Right renal pelvis (tissue), 4 donors: ENCODE data around the gene OOSP4B. TPM values are rescaled to one million over a fixed set of nuclear protein-coding genes. Genes with fewer than 3 reads are reported as not detected.
"Not testable (repeated sequence)": the region's sequence is repeated elsewhere in the genome, so short reads cannot be mapped to it uniquely, and the experiment has no call there.

Experiments used
- DNase-seq, 4 donors: peaks; one replicate each; pipeline ENCODE4 v3.0.0-alpha.2; 2013; ENCODE audit warnings: low read depth in 4 of 4, low spot score in 3 of 4, missing footprints in 1 of 4
- polyA plus RNA-seq, 4 donors: library from polyadenylated mRNA; unstranded; fragments of 120-200 nt; gene quantifications; one replicate each; pipeline ENCODE4 v1.2.1, GENCODE V29; 2013; ENCODE audit not compliant: insufficient read length in 4 of 4

The OOSP4B gene
- polyA plus RNA-seq, 4 donors = not detected

GRCh38 chr11:60059052-60059451 lies 42.1 kb downstream of the OOSP4B start:
- no peak for DNase-seq

- DNase-seq = no peak
These were observed 42.7 kb downstream of the OOSP4B start for GRCh38 chr11:60059521-60060240.

DNA sequence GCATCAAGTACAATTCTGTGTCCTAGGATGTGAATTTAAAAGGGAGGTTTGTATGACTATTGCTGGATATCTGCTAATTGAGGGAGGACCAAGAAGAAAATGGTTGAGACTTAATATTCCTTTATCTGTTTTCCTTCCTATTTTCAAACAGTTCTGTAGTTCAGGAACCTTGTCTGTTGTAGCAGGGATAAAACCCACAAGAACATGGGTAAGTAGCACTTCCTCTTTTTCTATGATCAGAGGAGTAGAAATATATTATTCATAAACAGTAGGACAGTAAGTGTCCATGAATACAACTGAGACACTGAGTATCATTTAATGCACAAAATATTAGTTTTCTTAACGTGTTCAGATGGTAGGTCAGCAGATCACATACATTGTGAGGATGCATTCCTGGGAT lies 47.1 kb downstream of the OOSP4B start:
- no peak for DNase-seq

DNA sequence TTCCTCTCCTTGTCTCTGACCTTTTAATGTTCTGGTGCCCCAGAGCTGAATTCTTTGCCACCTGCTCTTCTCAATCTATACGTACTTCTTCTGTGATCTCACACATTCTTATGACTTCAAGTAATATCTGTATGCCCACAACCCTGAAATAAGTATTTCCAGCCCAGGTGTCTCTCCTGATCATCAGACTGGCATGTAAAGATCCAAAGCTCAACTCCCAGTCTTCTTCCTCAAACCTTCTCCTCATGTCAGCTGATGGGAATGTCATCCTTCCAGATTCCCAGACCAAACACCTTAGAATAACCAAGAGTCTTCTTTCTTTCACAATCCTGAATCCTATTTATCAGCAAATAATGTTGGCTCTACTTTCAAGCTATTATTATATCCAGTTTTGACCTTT lies 48.8 kb downstream of the OOSP4B start:
- DNase-seq = no peak

GRCh38 chr11:60069450-60069849 lies 52.5 kb downstream of the OOSP4B start:
- no peak for DNase-seq

DNA sequence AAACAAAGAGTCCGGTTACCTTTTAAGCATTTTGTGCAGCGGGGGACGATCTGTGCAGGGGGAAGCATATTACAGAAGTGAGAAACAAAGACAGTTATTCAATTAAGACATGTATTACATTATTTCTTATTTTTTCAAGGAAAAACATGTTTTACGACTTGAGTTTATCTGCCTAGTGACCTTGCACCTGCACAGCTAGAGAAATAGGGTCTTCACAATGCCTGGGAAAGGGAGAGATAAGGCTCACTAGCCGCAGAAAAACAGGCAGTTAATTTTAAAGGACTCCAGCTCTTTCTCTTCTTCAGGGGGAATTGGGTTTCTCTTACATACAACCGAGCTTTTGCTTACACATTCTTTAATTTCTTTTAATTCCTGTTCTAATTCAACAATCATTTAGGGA lies 54.7 kb downstream of the OOSP4B start:
- DNase-seq = not testable (repeated sequence)

DNA sequence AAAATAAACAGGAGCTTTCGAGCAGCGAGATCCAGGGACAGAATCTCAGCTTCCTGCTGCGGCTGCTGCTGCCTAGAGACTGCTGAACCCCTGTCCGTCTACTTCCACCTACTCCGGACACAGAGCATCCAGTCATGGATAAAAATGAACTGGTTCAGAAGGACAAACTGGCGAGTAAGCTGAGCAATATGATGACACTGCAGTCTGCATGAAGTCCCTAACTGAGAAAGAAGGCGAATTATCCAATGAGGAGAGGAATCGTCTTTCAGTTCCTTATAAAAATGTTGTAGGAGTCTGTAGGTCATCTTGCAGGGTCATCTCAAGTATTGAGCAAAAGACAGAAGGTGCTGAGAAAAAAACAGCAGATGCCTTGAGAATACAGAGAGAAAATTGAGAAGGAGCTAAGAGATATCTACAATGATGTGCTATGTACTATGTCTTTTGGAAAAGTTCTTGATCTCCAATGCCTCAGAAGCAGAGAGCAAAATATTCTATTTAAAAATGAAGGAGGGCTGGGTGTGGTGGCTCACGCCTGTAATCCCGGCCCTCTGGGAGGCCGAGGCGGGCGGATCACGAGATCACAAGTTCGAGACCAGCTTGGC lies 60.3 kb downstream of the OOSP4B start:
- no peak for DNase-seq

- DNase-seq = no peak
These were observed 61.0 kb downstream of the OOSP4B start for GRCh38 chr11:60077981-60078380.

GRCh38 chr11:60078745-60079144 lies 61.8 kb downstream of the OOSP4B start:
- DNase-seq = no peak

DNA sequence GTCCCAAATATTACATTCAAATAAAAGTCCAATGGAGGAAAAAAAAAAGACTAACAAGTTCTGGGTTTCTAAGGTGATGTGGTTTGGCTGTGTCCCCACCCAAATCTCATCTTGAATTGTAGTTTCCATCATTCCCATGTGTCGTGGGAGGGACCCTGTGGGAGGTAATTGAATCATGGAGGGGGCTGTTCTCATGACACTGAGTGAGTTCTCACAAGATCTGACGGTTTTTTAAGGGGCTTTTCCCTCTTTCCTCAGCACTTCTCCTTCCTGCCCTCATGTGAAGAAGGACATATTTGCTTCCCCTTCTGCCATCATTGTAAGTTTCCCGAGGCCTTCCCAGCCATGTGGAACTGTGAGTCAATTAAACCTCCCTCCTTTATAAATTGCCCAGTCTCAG lies 63.6 kb downstream of the OOSP4B start:
- no peak for DNase-seq

Other genes with a start within 250 kb of the OOSP4B start
- 10 to 100 TPM; 62.0 to 64.3 (median 63.5) TPM for gene MRPL16, start 206.4 kb upstream of the OOSP4B start, polyA plus RNA-seq
- gene CBLIF, start 171.7 kb upstream of the OOSP4B start, polyA plus RNA-seq = under 1 TPM in 2 of 4 donors, not detected in 2; 0.08 to 0.16 TPM
- gene TCN1, start 150.7 kb upstream of the OOSP4B start, polyA plus RNA-seq = under 1 TPM in 1 of 4 donors, not detected in 3; 0.50 TPM
- under 1 TPM in 2 of 4 donors, not detected in 2; 0.12 to 0.20 TPM for gene OOSP3, start 138.4 kb upstream of the OOSP4B start, polyA plus RNA-seq
- gene OOSP1, start 78.7 kb upstream of the OOSP4B start, polyA plus RNA-seq = under 1 TPM; 0.12 to 0.43 (median 0.30) TPM
- gene OOSP4A, start 53.1 kb upstream of the OOSP4B start, polyA plus RNA-seq = not detected
- not detected for gene OOSP2, start 23.2 kb downstream of the OOSP4B start, polyA plus RNA-seq
- 1 to 10 TPM in 1 of 4 donors, under 1 TPM in 3; 0.55 to 1.2 (median 0.62) TPM for gene MS4A3, start 39.5 kb downstream of the OOSP4B start, polyA plus RNA-seq
- gene MS4A2, start 71.5 kb downstream of the OOSP4B start, polyA plus RNA-seq = under 1 TPM in 1 of 4 donors, not detected in 3; 0.04 TPM
- 10 to 100 TPM; 13.9 to 16.9 (median 15.5) TPM for gene MS4A6A, start 165.9 kb downstream of the OOSP4B start, polyA plus RNA-seq
- gene MS4A4E, start 226.0 kb downstream of the OOSP4B start, polyA plus RNA-seq = 1 to 10 TPM in 1 of 4 donors, under 1 TPM in 3; 0.64 to 1.2 (median 0.74) TPM